Activated naive CD4-positive, alpha-beta T cell (primary cell): ENCODE measurements around the gene CDK1.
"Not testable (repeated sequence)": the region's sequence is repeated elsewhere in the genome, so short reads cannot be mapped to it uniquely, and the experiment has no call there.

ENCODE experiments used
- DNase-seq, 4 experiments: peaks; one replicate each; lab custom pipeline; 2025; lab: John Stamatoyannopoulos, UW

CDK1 gene

GRCh38 chr10:60816628-60817397, 38.5 kb downstream of the CDK1 start:
- no peak for DNase-seq

GRCh38 chr10:60817398-60817805, 39.1 kb downstream of the CDK1 start:
- no peak for DNase-seq

GRCh38 chr10:60818134-60818770, 40.0 kb downstream of the CDK1 start:
- DNase-seq = no peak

GRCh38 chr10:60819271-60819670, 41.0 kb downstream of the CDK1 start:
- DNase-seq = no peak

DNA sequence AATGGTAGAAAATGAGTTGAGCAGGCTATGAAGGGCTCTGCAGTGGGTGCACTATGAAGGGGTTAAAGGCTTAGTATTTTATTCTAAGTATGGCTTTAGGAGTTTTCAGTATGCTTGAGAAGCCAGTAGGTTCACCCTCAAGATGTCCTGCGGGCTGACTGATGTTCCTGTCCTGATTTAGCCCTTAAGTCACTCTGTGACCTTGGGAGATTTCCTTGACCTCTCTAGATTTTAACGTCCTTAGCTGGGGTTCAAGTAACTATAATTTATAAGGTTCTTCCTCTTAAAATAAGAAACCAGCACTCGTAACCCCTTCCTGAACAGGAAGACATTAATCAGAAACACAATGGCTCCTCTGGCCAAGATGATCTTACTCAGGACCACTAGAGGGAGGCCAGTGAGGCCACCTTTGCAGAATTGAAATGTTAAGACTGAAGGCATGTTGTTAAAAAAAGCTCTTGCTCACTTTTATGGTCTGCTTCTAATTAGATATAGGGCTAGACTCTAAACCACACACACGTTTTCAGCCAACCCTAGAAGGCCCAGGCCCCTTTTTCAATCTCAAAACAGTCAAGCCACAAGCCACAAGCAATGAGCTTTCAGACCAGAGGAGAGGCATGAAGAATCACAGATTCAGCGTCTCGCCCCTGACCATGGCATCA, 41.9 kb downstream of the CDK1 start:
- DNase-seq = no peak

DNA sequence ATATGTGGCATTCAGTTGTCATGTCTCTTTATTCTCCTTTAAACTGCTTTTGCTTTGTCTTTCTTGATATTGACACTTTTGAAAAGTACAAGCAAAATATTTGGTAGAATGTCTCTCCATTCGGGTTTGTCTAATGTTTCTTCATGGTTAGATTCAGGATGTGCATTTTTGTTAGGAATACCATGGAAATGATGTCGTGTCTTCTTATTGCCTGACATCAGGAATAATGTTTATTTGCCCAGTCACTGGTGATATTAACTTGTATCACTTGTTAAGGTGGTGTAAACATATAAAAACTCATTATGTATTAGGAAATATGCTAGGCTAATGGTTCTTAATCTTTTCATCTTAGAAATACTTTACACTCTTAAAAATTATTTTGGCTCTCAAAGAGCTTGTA, 43.4 kb downstream of the CDK1 start:
- no peak for DNase-seq

GRCh38 chr10:60822809-60823208, 44.5 kb downstream of the CDK1 start:
- DNase-seq = no peak

DNA sequence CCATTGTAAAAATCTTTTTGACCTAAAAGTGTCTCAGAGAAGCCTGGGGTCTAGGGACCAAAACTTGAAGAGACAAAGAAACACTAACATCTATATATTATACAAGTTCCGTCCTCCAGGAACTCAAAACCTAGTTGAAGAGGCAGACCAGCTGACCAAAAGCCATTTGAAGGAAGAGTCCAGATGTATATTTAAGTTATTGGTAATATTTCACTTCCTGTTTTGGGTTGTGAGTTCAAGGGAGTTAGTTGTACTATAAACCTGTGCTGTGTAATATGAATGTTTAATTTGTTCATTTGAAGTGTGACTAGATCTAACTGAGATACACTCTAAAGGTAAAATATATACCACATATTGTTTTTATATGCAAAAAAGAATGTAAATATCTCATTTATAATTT, 45.0 kb downstream of the CDK1 start:
- no peak for DNase-seq

DNA sequence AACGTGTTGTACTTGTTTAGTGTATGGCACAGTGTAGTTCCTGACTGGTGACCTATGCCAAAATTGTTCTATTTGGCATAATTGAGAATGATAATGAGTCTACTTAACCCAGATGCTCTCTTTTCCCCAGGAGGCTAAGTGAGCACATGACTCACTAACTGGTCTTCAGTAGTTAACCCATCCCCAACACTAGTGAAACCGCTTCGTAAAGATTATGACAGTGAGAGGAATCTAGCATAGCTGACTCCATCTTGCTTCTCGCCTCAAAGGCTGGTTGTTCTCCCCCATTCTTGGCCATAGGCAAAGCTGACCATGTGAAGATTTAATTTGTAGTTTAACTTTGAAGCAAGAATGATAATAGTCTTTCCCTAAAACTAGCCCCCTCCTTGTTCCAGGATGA, 47.2 kb downstream of the CDK1 start:
- no peak for DNase-seq

- DNase-seq = no peak
Observed at GRCh38 chr10:60827791-60828488, 49.7 kb downstream of the CDK1 start.

DNA sequence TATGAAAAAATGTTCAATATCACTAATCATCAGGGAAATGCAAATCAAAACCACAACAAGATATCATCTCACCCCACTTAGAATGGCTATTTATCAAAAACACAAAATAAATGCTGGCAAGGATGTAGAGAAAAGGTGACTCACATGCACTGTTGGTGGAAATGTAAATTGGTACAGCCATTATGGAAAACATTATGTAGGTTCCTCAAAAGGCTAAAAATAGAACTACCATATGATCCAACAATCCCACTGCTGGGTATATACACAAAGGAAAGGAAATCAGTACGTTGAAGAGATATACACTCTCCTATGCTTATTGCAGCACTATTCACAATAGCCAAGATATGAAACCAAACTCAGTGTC, 50.2 kb downstream of the CDK1 start:
- no peak for DNase-seq

- DNase-seq = not testable (repeated sequence)
Observed at GRCh38 chr10:60832136-60832535, 53.9 kb downstream of the CDK1 start.

DNA sequence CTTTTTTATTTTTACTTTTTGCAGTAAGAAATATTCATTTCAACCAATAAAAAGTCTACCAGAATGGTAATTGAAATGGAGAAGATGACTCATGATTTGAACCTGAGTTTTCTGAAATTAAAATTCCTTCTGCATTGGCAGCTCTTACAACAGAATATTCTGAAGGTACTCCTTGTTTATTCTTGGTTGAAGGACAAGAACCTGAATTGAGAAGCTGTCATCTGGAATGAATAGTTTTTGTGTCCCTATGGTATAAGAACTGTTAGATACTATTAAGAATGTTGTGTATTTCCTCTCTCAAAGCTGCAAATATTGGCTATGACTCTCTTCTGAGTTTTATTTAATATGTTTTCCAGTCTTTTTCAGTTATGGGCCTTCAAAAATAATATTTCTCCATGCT, 56.1 kb downstream of the CDK1 start:
- DNase-seq = no peak

GRCh38 chr10:60835049-60835448, 56.8 kb downstream of the CDK1 start:
- DNase-seq = no peak

GRCh38 chr10:60841227-60841626, 62.9 kb downstream of the CDK1 start:
- DNase-seq = not testable (repeated sequence)

GRCh38 chr10:60842694-60843093, 64.4 kb downstream of the CDK1 start:
- no peak for DNase-seq
